Mammary epithelial cell (primary cell): Measurements from ENCODE around the gene SPTSSA.

ENCODE experiments used
- CTCF ChIP-seq, 2 donors: IDR thresholded peaks in 1 of 2; conservative IDR thresholded peaks in 1 of 2; 2 replicates each; pipeline ENCODE4 v1.5.1; 2011 to 2012; ENCODE audit warnings: inconsistent platforms in 2 of 2, low read length in 2 of 2, mild to moderate bottlenecking in 2 of 2, control low read depth in 1 of 2, low read depth in 1 of 2; ENCODE audit not compliant: insufficient read depth in 1 of 2; ENCODE audit errors: extremely low read depth in 1 of 2
- EZH2 ChIP-seq: IDR thresholded peaks from 2 replicates; pipeline ENCODE4 v1.6.1; 2012; ENCODE audit warnings: low read length, inconsistent platforms, borderline replicate concordance

GRCh38 chr14:34489324-34489723, 27.3 kb upstream of the SPTSSA start:
- no peak for TF ChIP-seq CTCF (conservative IDR thresholded peaks at IDR 0.05 in 1 of 2, IDR thresholded peaks at IDR 0.05 in 1 of 2; ENCODE audit: extremely low read depth in 1 of 2, insufficient read depth in 1 of 2, low read depth in 1 of 2, low read length in 2 of 2)
- TF ChIP-seq EZH2, result no peak
